WTC11 (cell line): Measurements from ENCODE around the gene UROC1. TPM values are rescaled to one million over a fixed set of nuclear protein-coding genes. Genes with fewer than 3 reads are reported as not detected.

Experiments used
- ATAC-seq: fragments of 200-7000 bp; cut with Tn5 transposase; 2 replicates; pipeline ENCODE4 v1.10.0; 2021; ENCODE audit warnings: mild to moderate bottlenecking, moderate library complexity
- Bru-seq: library from RNA; stranded (reverse); fragments of 400-500 nt; gene quantifications from one replicate; lab custom pipeline; 2021; lab: Mats Ljungman, UMichigan
- CTCF ChIA-PET: fragments of 300-600 bp; sonication (Branson Sonifier 250); formaldehyde crosslinking; loops from one replicate; lab custom pipeline; 2021; ENCODE audit warnings: antibody characterized with exemption; lab: Charles Lee
- POLR2A ChIA-PET: fragments of 350-600 bp; sonication (Branson Sonifier 250); formaldehyde crosslinking; loops from one replicate; lab custom pipeline; 2021; ENCODE audit warnings: antibody characterized with exemption; lab: Charles Lee
- DNase-seq: peaks from one replicate; pipeline ENCODE4 v3.0.0; 2021; ENCODE audit warnings: low spot score
- H3K27ac Mint-ChIP-seq: 2 replicates; pipeline ENCODE4 v1.8.0; 2021; ENCODE audit warnings: mixed read lengths
- H3K27me3 Mint-ChIP-seq: 2 replicates; pipeline ENCODE4 v1.8.0; 2021; ENCODE audit warnings: low read depth, mild to moderate bottlenecking, moderate library complexity, mixed read lengths
- H3K36me3 Mint-ChIP-seq: 2 replicates; pipeline ENCODE4 v1.8.0; 2021; ENCODE audit warnings: mixed read lengths
- H3K4me1 Mint-ChIP-seq: 2 replicates; pipeline ENCODE4 v1.8.0; 2022; ENCODE audit warnings: mixed read lengths
- H3K4me3 Mint-ChIP-seq: 2 replicates; pipeline ENCODE4 v1.8.0; 2021; ENCODE audit warnings: mild to moderate bottlenecking, moderate library complexity, mixed read lengths
- H3K9me3 Mint-ChIP-seq: 2 replicates; pipeline ENCODE4 v1.8.0; 2021; ENCODE audit warnings: mixed read lengths
- CREM ChIP-seq: sonication (generic); formaldehyde crosslinking; IDR thresholded peaks from 2 replicates; pipeline ENCODE4 v1.8.1; 2022; ENCODE audit warnings: mild to moderate bottlenecking, missing genetic modification reagents, moderate library complexity
- FOXJ3 ChIP-seq: sonication (generic); formaldehyde crosslinking; IDR thresholded peaks from 2 replicates; pipeline ENCODE4 v1.9.0; 2021; ENCODE audit warnings: missing genetic modification reagents, mild to moderate bottlenecking, borderline replicate concordance
- HMGA2 ChIP-seq: fragments of 250-450 bp; sonication (Bioruptor Pico); IDR thresholded peaks from 2 replicates; pipeline ENCODE4 v1.4.0; 2021; ENCODE audit warnings: mild to moderate bottlenecking, moderate library complexity
- IRF2 ChIP-seq: sonication (generic); formaldehyde crosslinking; IDR thresholded peaks from 2 replicates; pipeline ENCODE4 v1.8.0; 2022; ENCODE audit warnings: low read depth, missing genetic modification reagents, borderline replicate concordance
- MXD4 ChIP-seq: fragments of 250-450 bp; sonication (Bioruptor Pico); IDR thresholded peaks from 2 replicates; pipeline ENCODE4 v1.8.0; 2021; ENCODE audit warnings: mild to moderate bottlenecking, moderate library complexity, borderline replicate concordance
- NFATC4 ChIP-seq: fragments of 250-450 bp; sonication (Bioruptor Pico); IDR thresholded peaks from 2 replicates; pipeline ENCODE4 v1.9.0; 2021; ENCODE audit warnings: mild to moderate bottlenecking
- OVOL2 ChIP-seq: fragments of 250-450 bp; sonication (Bioruptor Pico); IDR thresholded peaks from 2 replicates; pipeline ENCODE4 v1.9.0; 2021; ENCODE audit warnings: mild to moderate bottlenecking, borderline replicate concordance
- PRRX2 ChIP-seq: fragments of 250-450 bp; sonication (Bioruptor Pico); IDR thresholded peaks from 2 replicates; pipeline ENCODE4 v1.8.0; 2021; ENCODE audit warnings: mild to moderate bottlenecking
- SOX15 ChIP-seq: fragments of 250-450 bp; sonication (Bioruptor Pico); IDR thresholded peaks from 2 replicates; pipeline ENCODE4 v1.9.0; 2021; ENCODE audit warnings: mild to moderate bottlenecking
- ZNF121 ChIP-seq: sonication (generic); formaldehyde crosslinking; IDR thresholded peaks from 2 replicates; pipeline ENCODE4 v1.8.0; 2023; ENCODE audit warnings: missing genetic modification reagents
- ZNF263 ChIP-seq: sonication (generic); formaldehyde crosslinking; IDR thresholded peaks from 2 replicates; pipeline ENCODE4 v1.8.1; 2022; ENCODE audit warnings: low read depth, mild to moderate bottlenecking, moderate library complexity, missing genetic modification reagents
- ZNF396 ChIP-seq: fragments of 250-450 bp; sonication (Bioruptor Pico); IDR thresholded peaks from 2 replicates; pipeline ENCODE4 v1.8.0; 2021; ENCODE audit warnings: mild to moderate bottlenecking, moderate library complexity, borderline replicate concordance
- long read RNA-seq, 3 experiments: library from RNA in 1 of 3; library from capped mRNA in 1 of 3; library from polyadenylated mRNA in 1 of 3; unstranded in 2 of 3; stranded (forward) in 1 of 3; transcript quantifications; one replicate each; pipeline ENCODE4 v2.0.0, GENCODE V29; 2021
- total RNA-seq: library from RNA; stranded (reverse); gene quantifications from 3 replicates; pipeline ENCODE4 v1.2.3, GENCODE V29; 2021
- TF ChIP-seq, protein P1 (sequence below): fragments of 250-450 bp; sonication (Bioruptor Pico); IDR thresholded peaks from 2 replicates; pipeline ENCODE4 v1.9.0; 2021; ENCODE audit warnings: mild to moderate bottlenecking, borderline replicate concordance
- TF ChIP-seq, protein P2 (sequence below): sonication (generic); formaldehyde crosslinking; IDR thresholded peaks from 2 replicates; pipeline ENCODE4 v1.8.1; 2022; ENCODE audit warnings: mild to moderate bottlenecking, moderate library complexity, missing genetic modification reagents
- TF ChIP-seq, protein P3 (sequence below): fragments of 250-450 bp; sonication (Bioruptor Pico); conservative IDR thresholded peaks from 2 replicates; pipeline ENCODE4 v1.9.0; 2021; ENCODE audit warnings: mild to moderate bottlenecking
- TF ChIP-seq, protein P4 (sequence below): sonication (generic); formaldehyde crosslinking; IDR thresholded peaks from 2 replicates; pipeline ENCODE4 v1.8.0; 2022; ENCODE audit warnings: mild to moderate bottlenecking, missing genetic modification reagents
- TF ChIP-seq, protein P5 (sequence below): sonication (generic); formaldehyde crosslinking; IDR thresholded peaks from 2 replicates; pipeline ENCODE4 v1.8.1; 2022; ENCODE audit warnings: low read depth, missing genetic modification reagents, borderline replicate concordance
- TF ChIP-seq, protein P6 (sequence below): sonication (generic); formaldehyde crosslinking; conservative IDR thresholded peaks from 2 replicates; pipeline ENCODE4 v1.8.1; 2023; ENCODE audit warnings: mild to moderate bottlenecking, low read depth, missing genetic modification reagents, moderate library complexity

UROC1 gene
- total RNA-seq (0.09 TPM in 1 of 3 replicates, not detected in the others), Bru-seq, nascent RNA (percentile 4 among the genes with signal in this experiment)
- long read RNA-seq, experiment 1 = 0 reads
- long read RNA-seq, experiment 2 = 0 reads
- long read RNA-seq, experiment 3 = 0 reads

DNA sequence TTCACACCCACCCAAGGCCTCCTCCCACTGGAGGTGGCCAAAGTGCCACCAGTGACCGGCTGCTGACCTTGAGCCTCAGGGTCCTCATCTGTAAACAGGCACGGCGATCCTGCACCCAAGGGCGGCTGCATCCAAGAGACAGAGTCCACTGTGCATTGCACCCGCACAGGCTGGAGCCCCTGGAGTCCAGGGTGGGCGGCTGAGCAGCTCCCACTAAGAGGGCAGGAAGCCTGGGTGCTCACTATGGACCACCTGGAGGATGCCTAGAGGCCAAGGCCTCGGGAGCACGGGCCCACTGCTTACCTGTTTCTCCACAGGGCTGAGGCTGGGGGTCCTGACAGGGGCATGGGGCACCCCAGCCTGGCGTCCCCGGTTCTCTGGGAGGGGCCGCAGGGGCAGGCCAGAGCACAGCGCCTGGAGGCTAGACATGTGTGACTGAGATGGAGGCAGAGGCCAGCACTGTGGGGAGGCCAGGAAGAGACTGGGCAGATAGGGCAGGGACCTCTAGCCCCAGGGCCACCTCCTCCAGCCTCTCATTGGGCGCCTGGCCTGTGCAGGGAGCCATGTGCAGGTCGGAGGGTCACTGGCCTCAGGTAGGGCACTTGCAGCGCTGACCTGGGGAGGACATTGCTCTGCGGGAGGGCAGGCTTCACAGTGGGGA is at the start of gene UROC1:
Gene UROC1, minus strand, starts transcription at position 483 of the 661 bp plus-strand sequence. Its CDS starts 54 bp downstream, at position 429.
- no peak for ATAC-seq
- H3K36me3 Mint-ChIP-seq = no peaks in the 10 kb centered on the region
- no peak for TF ChIP-seq OVOL2
- TF ChIP-seq, protein P1, sequence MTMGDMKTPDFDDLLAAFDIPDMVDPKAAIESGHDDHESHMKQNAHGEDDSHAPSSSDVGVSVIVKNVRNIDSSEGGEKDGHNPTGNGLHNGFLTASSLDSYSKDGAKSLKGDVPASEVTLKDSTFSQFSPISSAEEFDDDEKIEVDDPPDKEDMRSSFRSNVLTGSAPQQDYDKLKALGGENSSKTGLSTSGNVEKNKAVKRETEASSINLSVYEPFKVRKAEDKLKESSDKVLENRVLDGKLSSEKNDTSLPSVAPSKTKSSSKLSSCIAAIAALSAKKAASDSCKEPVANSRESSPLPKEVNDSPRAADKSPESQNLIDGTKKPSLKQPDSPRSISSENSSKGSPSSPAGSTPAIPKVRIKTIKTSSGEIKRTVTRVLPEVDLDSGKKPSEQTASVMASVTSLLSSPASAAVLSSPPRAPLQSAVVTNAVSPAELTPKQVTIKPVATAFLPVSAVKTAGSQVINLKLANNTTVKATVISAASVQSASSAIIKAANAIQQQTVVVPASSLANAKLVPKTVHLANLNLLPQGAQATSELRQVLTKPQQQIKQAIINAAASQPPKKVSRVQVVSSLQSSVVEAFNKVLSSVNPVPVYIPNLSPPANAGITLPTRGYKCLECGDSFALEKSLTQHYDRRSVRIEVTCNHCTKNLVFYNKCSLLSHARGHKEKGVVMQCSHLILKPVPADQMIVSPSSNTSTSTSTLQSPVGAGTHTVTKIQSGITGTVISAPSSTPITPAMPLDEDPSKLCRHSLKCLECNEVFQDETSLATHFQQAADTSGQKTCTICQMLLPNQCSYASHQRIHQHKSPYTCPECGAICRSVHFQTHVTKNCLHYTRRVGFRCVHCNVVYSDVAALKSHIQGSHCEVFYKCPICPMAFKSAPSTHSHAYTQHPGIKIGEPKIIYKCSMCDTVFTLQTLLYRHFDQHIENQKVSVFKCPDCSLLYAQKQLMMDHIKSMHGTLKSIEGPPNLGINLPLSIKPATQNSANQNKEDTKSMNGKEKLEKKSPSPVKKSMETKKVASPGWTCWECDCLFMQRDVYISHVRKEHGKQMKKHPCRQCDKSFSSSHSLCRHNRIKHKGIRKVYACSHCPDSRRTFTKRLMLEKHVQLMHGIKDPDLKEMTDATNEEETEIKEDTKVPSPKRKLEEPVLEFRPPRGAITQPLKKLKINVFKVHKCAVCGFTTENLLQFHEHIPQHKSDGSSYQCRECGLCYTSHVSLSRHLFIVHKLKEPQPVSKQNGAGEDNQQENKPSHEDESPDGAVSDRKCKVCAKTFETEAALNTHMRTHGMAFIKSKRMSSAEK = no peak
- TF ChIP-seq, protein P2, sequence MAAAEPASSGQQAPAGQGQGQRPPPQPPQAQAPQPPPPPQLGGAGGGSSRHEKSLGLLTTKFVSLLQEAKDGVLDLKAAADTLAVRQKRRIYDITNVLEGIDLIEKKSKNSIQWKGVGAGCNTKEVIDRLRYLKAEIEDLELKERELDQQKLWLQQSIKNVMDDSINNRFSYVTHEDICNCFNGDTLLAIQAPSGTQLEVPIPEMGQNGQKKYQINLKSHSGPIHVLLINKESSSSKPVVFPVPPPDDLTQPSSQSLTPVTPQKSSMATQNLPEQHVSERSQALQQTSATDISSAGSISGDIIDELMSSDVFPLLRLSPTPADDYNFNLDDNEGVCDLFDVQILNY (CRISPR knock-in tag) = no peak
- TF ChIP-seq MXD4 = no peak
- TF ChIP-seq, protein P3, sequence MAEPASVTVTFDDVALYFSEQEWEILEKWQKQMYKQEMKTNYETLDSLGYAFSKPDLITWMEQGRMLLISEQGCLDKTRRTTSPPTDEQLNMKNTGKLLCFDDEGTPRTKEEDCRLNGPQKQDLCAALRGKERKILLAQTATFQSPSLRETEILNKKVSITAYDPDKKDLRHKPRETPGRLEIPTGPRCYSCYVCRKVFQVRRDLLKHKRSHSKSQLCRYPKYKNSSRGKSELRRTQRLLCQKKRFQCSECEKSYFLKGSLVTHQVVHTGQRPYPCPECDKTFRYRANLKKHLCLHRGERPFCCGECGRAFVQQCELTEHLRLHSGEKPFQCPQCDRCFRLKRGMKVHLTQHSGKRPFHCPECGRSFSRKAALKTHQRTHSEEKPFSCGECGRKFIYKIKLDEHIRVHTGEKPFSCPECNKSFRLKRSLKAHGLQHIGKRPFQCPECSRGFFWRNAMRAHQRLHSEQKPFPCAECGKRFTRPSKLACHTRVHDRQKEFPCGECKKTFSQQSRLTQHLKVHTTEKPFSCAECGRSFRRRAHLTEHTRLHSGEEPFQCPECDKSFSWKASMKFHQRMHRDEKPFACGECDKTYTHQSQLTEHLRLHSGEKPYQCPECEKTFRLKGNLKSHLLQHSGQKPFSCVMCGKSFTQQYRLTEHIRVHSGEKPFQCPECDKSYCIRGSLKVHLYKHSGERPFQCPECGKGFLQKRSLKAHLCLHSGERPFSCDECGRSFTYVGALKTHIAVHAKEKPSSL (CRISPR knock-in tag) = no peak
- TF ChIP-seq NFATC4 (CRISPR knock-in tag) = no peak
- TF ChIP-seq PRRX2 (CRISPR knock-in tag) = no peak
- TF ChIP-seq IRF2 (CRISPR knock-in tag) = no peak
- TF ChIP-seq, protein P4, sequence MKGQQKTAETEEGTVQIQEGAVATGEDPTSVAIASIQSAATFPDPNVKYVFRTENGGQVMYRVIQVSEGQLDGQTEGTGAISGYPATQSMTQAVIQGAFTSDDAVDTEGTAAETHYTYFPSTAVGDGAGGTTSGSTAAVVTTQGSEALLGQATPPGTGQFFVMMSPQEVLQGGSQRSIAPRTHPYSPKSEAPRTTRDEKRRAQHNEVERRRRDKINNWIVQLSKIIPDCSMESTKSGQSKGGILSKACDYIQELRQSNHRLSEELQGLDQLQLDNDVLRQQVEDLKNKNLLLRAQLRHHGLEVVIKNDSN = no peak
- no peak for TF ChIP-seq CREM (CRISPR knock-in tag)
- no peak for TF ChIP-seq SOX15 (CRISPR knock-in tag)
- TF ChIP-seq, protein P5, sequence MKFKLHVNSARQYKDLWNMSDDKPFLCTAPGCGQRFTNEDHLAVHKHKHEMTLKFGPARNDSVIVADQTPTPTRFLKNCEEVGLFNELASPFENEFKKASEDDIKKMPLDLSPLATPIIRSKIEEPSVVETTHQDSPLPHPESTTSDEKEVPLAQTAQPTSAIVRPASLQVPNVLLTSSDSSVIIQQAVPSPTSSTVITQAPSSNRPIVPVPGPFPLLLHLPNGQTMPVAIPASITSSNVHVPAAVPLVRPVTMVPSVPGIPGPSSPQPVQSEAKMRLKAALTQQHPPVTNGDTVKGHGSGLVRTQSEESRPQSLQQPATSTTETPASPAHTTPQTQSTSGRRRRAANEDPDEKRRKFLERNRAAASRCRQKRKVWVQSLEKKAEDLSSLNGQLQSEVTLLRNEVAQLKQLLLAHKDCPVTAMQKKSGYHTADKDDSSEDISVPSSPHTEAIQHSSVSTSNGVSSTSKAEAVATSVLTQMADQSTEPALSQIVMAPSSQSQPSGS = no peak
- TF ChIP-seq HMGA2 (CRISPR knock-in tag) = no peak
- TF ChIP-seq ZNF396 = no peak
- no peak for TF ChIP-seq ZNF121 (CRISPR knock-in tag)
- TF ChIP-seq FOXJ3 (CRISPR knock-in tag) = no peak
- TF ChIP-seq, protein P6, sequence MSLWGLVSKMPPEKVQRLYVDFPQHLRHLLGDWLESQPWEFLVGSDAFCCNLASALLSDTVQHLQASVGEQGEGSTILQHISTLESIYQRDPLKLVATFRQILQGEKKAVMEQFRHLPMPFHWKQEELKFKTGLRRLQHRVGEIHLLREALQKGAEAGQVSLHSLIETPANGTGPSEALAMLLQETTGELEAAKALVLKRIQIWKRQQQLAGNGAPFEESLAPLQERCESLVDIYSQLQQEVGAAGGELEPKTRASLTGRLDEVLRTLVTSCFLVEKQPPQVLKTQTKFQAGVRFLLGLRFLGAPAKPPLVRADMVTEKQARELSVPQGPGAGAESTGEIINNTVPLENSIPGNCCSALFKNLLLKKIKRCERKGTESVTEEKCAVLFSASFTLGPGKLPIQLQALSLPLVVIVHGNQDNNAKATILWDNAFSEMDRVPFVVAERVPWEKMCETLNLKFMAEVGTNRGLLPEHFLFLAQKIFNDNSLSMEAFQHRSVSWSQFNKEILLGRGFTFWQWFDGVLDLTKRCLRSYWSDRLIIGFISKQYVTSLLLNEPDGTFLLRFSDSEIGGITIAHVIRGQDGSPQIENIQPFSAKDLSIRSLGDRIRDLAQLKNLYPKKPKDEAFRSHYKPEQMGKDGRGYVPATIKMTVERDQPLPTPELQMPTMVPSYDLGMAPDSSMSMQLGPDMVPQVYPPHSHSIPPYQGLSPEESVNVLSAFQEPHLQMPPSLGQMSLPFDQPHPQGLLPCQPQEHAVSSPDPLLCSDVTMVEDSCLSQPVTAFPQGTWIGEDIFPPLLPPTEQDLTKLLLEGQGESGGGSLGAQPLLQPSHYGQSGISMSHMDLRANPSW (CRISPR knock-in tag) = no peak
- TF ChIP-seq ZNF263 = no peak
- H3K4me1 Mint-ChIP-seq = peaks cover 3% of the 10 kb centered on the region
- peaks cover under 1% of the 10 kb centered on the region for H3K27me3 Mint-ChIP-seq
- H3K27ac Mint-ChIP-seq = no peak within 1 kb of the TSS
- H3K9me3 Mint-ChIP-seq = no peaks in the 10 kb centered on the region
- ChIA-PET POLR2A (no interaction called here), CTCF (no interaction called here)
- H3K4me3 Mint-ChIP-seq = no peak within 1 kb of the TSS
- DNase-seq = no peak
